OCI-LY7 (cell line): ENCODE results near the gene SIPA1L3. TPM values are rescaled to one million over a fixed set of nuclear protein-coding genes. Genes with fewer than 3 reads are reported as not detected.

ENCODE experiments used
- BruUV-seq: library from RNA; stranded (reverse); fragments of 400-500 nt; replicated peaks from 2 replicates; lab custom pipeline; 2021; lab: Mats Ljungman, UMichigan
- CTCF ChIA-PET: fragments of 300-600 bp; sonication (Branson Sonifier 250); formaldehyde crosslinking; loops from one replicate; lab custom pipeline; 2022; ENCODE audit warnings: antibody characterized with exemption; ENCODE audit not compliant: unreplicated experiment; lab: Charles Lee
- POLR2A ChIA-PET: fragments of 300-600 bp; sonication (Branson Sonifier 250); formaldehyde crosslinking; loops from one replicate; lab custom pipeline; 2022; ENCODE audit warnings: antibody characterized with exemption; lab: Charles Lee
- DNase-seq: peaks from one replicate; pipeline ENCODE4 v3.0.0-alpha.2; 2015; ENCODE audit warnings: low spot score
- H2AFZ ChIP-seq: fragments of 200-600 bp; sonication (generic), shearing (Covaris generic); 2 replicates; pipeline ENCODE4 v1.6.1; 2014; ENCODE audit warnings: mild to moderate bottlenecking, antibody characterized with exemption, low read length, moderate library complexity
- H3K27ac ChIP-seq: fragments of 200-600 bp; sonication (generic); 2 replicates; pipeline ENCODE4 v1.5.1; 2014; ENCODE audit warnings: mixed run types, low read depth, mild to moderate bottlenecking, moderate library complexity, low read length, inconsistent platforms; ENCODE audit not compliant: poor library complexity, severe bottlenecking
- H3K36me3 ChIP-seq: fragments of 200-600 bp; sonication (generic); 2 replicates; pipeline ENCODE4 v1.6.1; 2014; ENCODE audit warnings: mild to moderate bottlenecking, antibody characterized with exemption, low read length, moderate library complexity, mixed read lengths; ENCODE audit not compliant: insufficient read depth
- H3K4me1 ChIP-seq: fragments of 200-600 bp; sonication (generic); 2 replicates; pipeline ENCODE4 v1.5.1; 2014; ENCODE audit warnings: mild to moderate bottlenecking, low read length; ENCODE audit not compliant: insufficient read depth, poor library complexity, severe bottlenecking
- H3K4me2 ChIP-seq: fragments of 200-600 bp; sonication (generic); 2 replicates; pipeline ENCODE4 v1.6.1; 2014; ENCODE audit warnings: mild to moderate bottlenecking, low read length
- H3K4me3 ChIP-seq: fragments of 200-600 bp; sonication (generic); 2 replicates; pipeline ENCODE4 v1.5.1; 2014; ENCODE audit warnings: mild to moderate bottlenecking, low read depth, low read length; ENCODE audit not compliant: poor library complexity, severe bottlenecking
- H3K79me2 ChIP-seq: fragments of 200-600 bp; sonication (generic); 2 replicates; pipeline ENCODE4 v1.6.1; 2016; ENCODE audit warnings: low read depth, mild to moderate bottlenecking, low read length, moderate library complexity, mixed read lengths; ENCODE audit not compliant: insufficient read depth
- H3K9me2 ChIP-seq: fragments of 200-600 bp; sonication (generic); 2 replicates; pipeline ENCODE4 v1.6.1; 2016; ENCODE audit warnings: mild to moderate bottlenecking, low read length, mixed read lengths; ENCODE audit not compliant: insufficient read depth
- H3K9me3 ChIP-seq: fragments of 200-600 bp; sonication (generic); 2 replicates; pipeline ENCODE4 v1.6.1; 2014; ENCODE audit warnings: mild to moderate bottlenecking, mixed run types, low read length, mixed read lengths
- H4K20me1 ChIP-seq: fragments of 200-600 bp; sonication (generic); 2 replicates; pipeline ENCODE4 v1.6.1; 2014; ENCODE audit warnings: mild to moderate bottlenecking, antibody characterized with exemption, low read length, moderate library complexity, mixed read lengths; ENCODE audit not compliant: insufficient read depth
- CTCF ChIP-seq: fragments of 200-600 bp; sonication (generic); conservative IDR thresholded peaks from 2 replicates; pipeline ENCODE4 v1.5.1; 2014; ENCODE audit warnings: mild to moderate bottlenecking, antibody characterized with exemption, low read length, moderate library complexity, mixed read lengths
- EZH2phosphoT487 ChIP-seq: fragments of 200-600 bp; sonication (generic); IDR thresholded peaks from 2 replicates; pipeline ENCODE4 v1.6.1; 2018; ENCODE audit warnings: low read depth, borderline replicate concordance, mild to moderate bottlenecking, mixed run types, antibody characterized with exemption, low read length, moderate library complexity, mixed read lengths
- intact Hi-C: fragments of 100-400 bp; cut with micrococcal nuclease; formaldehyde crosslinking; loops from one replicate; pipeline ENCODE4 v1.10.0; 2022; ENCODE audit not compliant: unreplicated experiment
- total RNA-seq, 2 experiments: library from RNA; depleted of rRNA in 1 of 2; stranded (reverse); fragments of >200 nt in 1 of 2; shearing (Covaris generic) in 1 of 2; gene quantifications; 2 replicates each; pipeline ENCODE4 v1.2.3, GENCODE V29; 2014 to 2022

The SIPA1L3 gene
- total RNA-seq, 2 experiments from 2014 or later = 21.2 to 84.4 TPM

- no TSS peak for BruUV-seq
- CTCF ChIA-PET = interaction anchor here (0.5 kb wide), 1 partner anchor 112 kb away, joined by 3 read pairs; no protein-coding TSS in a partner anchor
- H4K20me1 ChIP-seq = no peaks in the 10 kb centered on the region
- POLR2A ChIA-PET = interaction anchor here (0.5 to 3.5 kb wide), 6 partner anchors 10 to 817 kb away, joined by 3 to 32 read pairs (median 5); no protein-coding TSS in a partner anchor
- no peak overlapping the region for H2AFZ ChIP-seq
- peaks cover 16% of the 10 kb centered on the region; the same call in 1 of the 2 replicates for H3K9me3 ChIP-seq
- intact Hi-C loops = loop anchor here (2.0 kb wide), 1 partner anchor 57 kb away; no protein-coding TSS in a partner anchor
- peaks cover 15% of the 10 kb centered on the region; the same call in 1 of the 2 replicates for H3K79me2 ChIP-seq
- H3K4me1 ChIP-seq = peaks cover 76% of the 10 kb centered on the region
- no peaks in the 10 kb centered on the region for H3K9me2 ChIP-seq
- no peak for TF ChIP-seq EZH2phosphoT487
- no peak for TF ChIP-seq CTCF
- H3K36me3 ChIP-seq = peaks cover 16% of the 10 kb centered on the region
- H3K4me3 ChIP-seq = no peak overlapping the region
- peak overlapping the region; percentile 82 for H3K4me2 ChIP-seq
- no peak for DNase-seq
- peak overlapping the region; percentile 97 for H3K27ac ChIP-seq
Observed at GRCh38 chr19:38035515-38036495, 128.8 kb downstream of the SIPA1L3 start.

- POLR2A ChIA-PET = interaction anchor here (0.5 to 3.2 kb wide), 12 partner anchors 9 to 393 kb away, joined by 3 to 22 read pairs (median 4); partner anchors contain the start of genes SIPA1L3 and WDR87
- intact Hi-C loops = no loop called here
- DNase-seq = peak; percentile 69
- Histone ChIP-seq H3K36me3 (peaks cover 9% of the 10 kb centered on the region), H3K27ac (peak overlapping the region; percentile 97), H3K79me2 (peaks cover 18% of the 10 kb centered on the region; the same call in 1 of the 2 replicates), H3K4me1 (peaks cover 67% of the 10 kb centered on the region), H3K9me3 (peaks cover 8% of the 10 kb centered on the region; the same call in 1 of the 2 replicates), H4K20me1 (no peaks in the 10 kb centered on the region), H2AFZ (no peak overlapping the region), H3K9me2 (no peaks in the 10 kb centered on the region), H3K4me3 (no peak overlapping the region), H3K4me2 (peak overlapping the region; percentile 82)
- TF ChIP-seq EZH2phosphoT487 (no peak), CTCF (no peak)
- BruUV-seq = no TSS peak
- CTCF ChIA-PET = interaction anchor here (1.0 kb wide), 1 partner anchor 72 kb away, joined by 3 read pairs; no protein-coding TSS in a partner anchor
Observed at GRCh38 chr19:38036707-38037611, 130.0 kb downstream of the SIPA1L3 start.
